KMS-11 (cell line): ENCODE data around the gene SBK2.
"Not testable (repeated sequence)": the region's sequence is repeated elsewhere in the genome, so short reads cannot be mapped to it uniquely, and the experiment has no call there.

Source experiments
- H2AFZ ChIP-seq: fragments of 200-600 bp; sonication (generic); 2 replicates; pipeline ENCODE4 v1.6.1; 2016; ENCODE audit warnings: antibody characterized with exemption, mixed run types, low read depth
- H3K27ac ChIP-seq: fragments of 200-600 bp; sonication (generic); 2 replicates; pipeline ENCODE4 v1.6.1; 2016; ENCODE audit warnings: mild to moderate bottlenecking, mixed run types
- H3K27me3 ChIP-seq: fragments of 200-600 bp; sonication (generic); 2 replicates; pipeline ENCODE4 v1.6.1; 2017; ENCODE audit warnings: mild to moderate bottlenecking, low read depth, mixed run types, moderate library complexity; ENCODE audit not compliant: insufficient read depth
- H3K36me3 ChIP-seq: fragments of 200-600 bp; sonication (generic); 2 replicates; pipeline ENCODE4 v1.6.1; 2017; ENCODE audit warnings: mild to moderate bottlenecking, mixed run types; ENCODE audit not compliant: insufficient read depth
- H3K4me1 ChIP-seq: fragments of 200-600 bp; sonication (generic); 2 replicates; pipeline ENCODE4 v1.6.1; 2016; ENCODE audit warnings: mild to moderate bottlenecking, low read depth, mixed run types; ENCODE audit not compliant: poor library complexity, severe bottlenecking
- H3K4me2 ChIP-seq: fragments of 200-600 bp; sonication (generic); 2 replicates; pipeline ENCODE4 v1.7.0; 2016; ENCODE audit warnings: mild to moderate bottlenecking, mixed run types
- H3K4me3 ChIP-seq: fragments of 200-600 bp; sonication (generic); IDR thresholded peaks from 2 replicates; pipeline ENCODE4 v1.6.1; 2017; ENCODE audit warnings: low read depth, low read length, mixed read lengths; ENCODE audit not compliant: insufficient read depth
- H3K79me2 ChIP-seq: fragments of 200-600 bp; sonication (generic); 2 replicates; pipeline ENCODE4 v1.6.1; 2016; ENCODE audit warnings: low read depth, mixed run types; ENCODE audit not compliant: insufficient read depth
- H3K9ac ChIP-seq: fragments of 200-600 bp; sonication (generic); 2 replicates; pipeline ENCODE4 v1.6.1; 2016; ENCODE audit warnings: mild to moderate bottlenecking, mixed run types
- H4K20me1 ChIP-seq: fragments of 200-600 bp; sonication (generic); 2 replicates; pipeline ENCODE4 v1.6.1; 2016; ENCODE audit warnings: mild to moderate bottlenecking, mixed run types; ENCODE audit not compliant: insufficient read depth
- CTCF ChIP-seq: fragments of 200-600 bp; sonication (generic); conservative IDR thresholded peaks from 2 replicates; pipeline ENCODE4 v1.6.1; 2017; ENCODE audit warnings: low read depth, mild to moderate bottlenecking, antibody characterized with exemption, low read length, moderate library complexity, mixed read lengths

The SBK2 gene

GRCh38 chr19:55535965-55536350, 975 bp downstream of the SBK2 start:
- Histone ChIP-seq H3K4me2 (no peak overlapping the region), H4K20me1 (no peaks in the 10 kb centered on the region), H3K27ac (no peak overlapping the region), H3K4me1 (no peaks in the 10 kb centered on the region), H3K36me3 (no peaks in the 10 kb centered on the region), H3K9ac (no peak overlapping the region), H3K4me3 (no peak overlapping the region), H2AFZ (no peak overlapping the region), H3K79me2 (no peaks in the 10 kb centered on the region), H3K27me3 (peaks cover 40% of the 10 kb centered on the region)
- TF ChIP-seq CTCF: no peak

GRCh38 chr19:55535173-55535964, 1.6 kb downstream of the SBK2 start:
- Histone ChIP-seq H3K27ac (no peak overlapping the region), H3K4me1 (no peaks in the 10 kb centered on the region), H3K4me2 (no peak overlapping the region), H3K9ac (no peak overlapping the region), H3K79me2 (no peaks in the 10 kb centered on the region), H2AFZ (no peak overlapping the region), H3K27me3 (peaks cover 40% of the 10 kb centered on the region), H3K4me3 (no peak overlapping the region), H3K36me3 (no peaks in the 10 kb centered on the region), H4K20me1 (no peaks in the 10 kb centered on the region)
- TF ChIP-seq CTCF: no peak

GRCh38 chr19:55534280-55534679, 2.7 kb downstream of the SBK2 start:
- not testable (repeated sequence) for H3K9ac ChIP-seq, H3K4me3 ChIP-seq, H3K36me3 ChIP-seq

GRCh38 chr19:55530996-55531395, 5.9 kb downstream of the SBK2 start:
- H3K36me3 ChIP-seq: no peaks in the 10 kb centered on the region
- H3K27me3 ChIP-seq: peaks cover 29% of the 10 kb centered on the region
- no peak overlapping the region for H2AFZ ChIP-seq
- H4K20me1 ChIP-seq: no peaks in the 10 kb centered on the region
- H3K9ac ChIP-seq: no peak overlapping the region
- H3K4me1 ChIP-seq: no peaks in the 10 kb centered on the region
- TF ChIP-seq CTCF: no peak
- H3K4me3 ChIP-seq: no peak overlapping the region
- H3K4me2 ChIP-seq: no peak overlapping the region
- H3K79me2 ChIP-seq: no peaks in the 10 kb centered on the region
- no peak overlapping the region for H3K27ac ChIP-seq

More at GRCh38 chr19:55534280-55534679, 2.7 kb downstream of the SBK2 start:
- H3K79me2 ChIP-seq, H3K4me2 ChIP-seq, H4K20me1 ChIP-seq, H2AFZ ChIP-seq, H3K27ac ChIP-seq, H3K4me1 ChIP-seq: not testable (repeated sequence)
- H3K27me3 ChIP-seq: peaks cover 39% of the 10 kb centered on the region

- Histone ChIP-seq H4K20me1 (no peaks in the 10 kb centered on the region), H3K4me3 (no peak overlapping the region), H3K27ac (no peak overlapping the region), H2AFZ (no peak overlapping the region), H3K36me3 (no peaks in the 10 kb centered on the region), H3K9ac (no peak overlapping the region), H3K4me1 (no peaks in the 10 kb centered on the region), H3K4me2 (no peak overlapping the region), H3K27me3 (peaks cover 30% of the 10 kb centered on the region), H3K79me2 (no peaks in the 10 kb centered on the region)
- no peak for TF ChIP-seq CTCF
Observed at GRCh38 chr19:55529636-55530234, 7.2 kb downstream of the SBK2 start.
